GM12878 (cell line): ENCODE measurements around the gene DTNBP1. TPM values are rescaled to one million over a fixed set of nuclear protein-coding genes. Genes with fewer than 3 reads are reported as not detected.

Experiments used
- ATAC-seq: fragments of 200-7000 bp; cut with Tn5 transposase; 3 replicates; pipeline ENCODE4 v1.9.1; 2020; ENCODE audit warnings: mild to moderate bottlenecking, moderate library complexity
- BruUV-seq: library from RNA; stranded (reverse); fragments of 400-500 nt; replicated peaks from 2 replicates; lab custom pipeline; 2021; lab: Mats Ljungman, UMichigan
- CTCF ChIA-PET: fragments of 300-600 bp; sonication (Branson Sonifier 250); formaldehyde crosslinking; extraction: SDS; loops from one replicate; lab custom pipeline; 2021; ENCODE audit warnings: inconsistent platforms; lab: Yijun Ruan, JAX
- POLR2A ChIA-PET: fragments of 350-600 bp; formaldehyde crosslinking; extraction: SDS; loops from one replicate; lab custom pipeline; 2021; ENCODE audit warnings: inconsistent platforms; lab: Charles Lee
- RAD21 ChIA-PET: fragments of 300-600 bp; sonication (Branson Sonifier 250); formaldehyde crosslinking; loops from one replicate; lab custom pipeline; 2023; ENCODE audit warnings: antibody characterized with exemption; ENCODE audit not compliant: unreplicated experiment; lab: Charles Lee
- SMC1A ChIA-PET: fragments of 300-600 bp; sonication (Branson Sonifier 250); formaldehyde crosslinking; loops from one replicate; lab custom pipeline; 2023; ENCODE audit not compliant: unreplicated experiment, uncharacterized antibody; lab: Charles Lee
- DNase-seq: peaks from one replicate; pipeline ENCODE4 v3.0.0-alpha.2; 2011; ENCODE audit warnings: low read depth, low spot score
- FAIRE-seq: peaks from 3 replicates; lab custom pipeline; 2011; peaks lifted over from hg19 to GRCh38; lab: Jason Lieb, UNC
- H2AFZ ChIP-seq: 2 replicates; pipeline ENCODE4 v1.6.0; 2011; ENCODE audit warnings: low read depth, low read length, control low read depth; ENCODE audit not compliant: control insufficient read depth
- H3K27ac ChIP-seq: 2 replicates; pipeline ENCODE4 v1.5.1; 2011; ENCODE audit warnings: control low read depth; ENCODE audit not compliant: control insufficient read depth, insufficient read depth
- H3K27me3 ChIP-seq, 2 experiments: replicated peaks in 1 of 2; 2 replicates each; pipeline versions ENCODE4 v1.6.0 to v1.6.1; 2011; ENCODE audit warnings: low read length in 1 of 2; ENCODE audit not compliant: control insufficient read depth in 2 of 2, insufficient read depth in 2 of 2
- H3K36me3 ChIP-seq, 2 experiments: 2 replicates each; pipeline ENCODE4 v1.5.1; 2011; ENCODE audit warnings: low read length in 1 of 2; ENCODE audit not compliant: control insufficient read depth in 2 of 2, insufficient read depth in 2 of 2
- H3K4me1 ChIP-seq: 2 replicates; pipeline ENCODE4 v1.6.1; 2011; ENCODE audit warnings: mild to moderate bottlenecking, low read length, moderate library complexity, mixed read lengths; ENCODE audit not compliant: control insufficient read depth, insufficient read depth
- H3K4me2 ChIP-seq: 2 replicates; pipeline ENCODE4 v1.6.0; 2011; ENCODE audit warnings: control low read depth; ENCODE audit not compliant: control insufficient read depth, insufficient read depth
- H3K4me3 ChIP-seq: fragments of 200-600 bp; sonication (generic); 2 replicates; pipeline ENCODE4 v1.5.1; 2016
- H3K79me2 ChIP-seq: 2 replicates; pipeline ENCODE4 v1.6.0; 2011; ENCODE audit warnings: low read length; ENCODE audit not compliant: control insufficient read depth, insufficient read depth
- H3K9ac ChIP-seq: 2 replicates; pipeline ENCODE4 v1.8.0; 2011; ENCODE audit warnings: low read length, control low read depth, mixed read lengths; ENCODE audit not compliant: control insufficient read depth, insufficient read depth
- H3K9me3 ChIP-seq: replicated peaks from 3 replicates; pipeline ENCODE4 v1.5.1; 2011; ENCODE audit warnings: mild to moderate bottlenecking, low read length; ENCODE audit not compliant: control insufficient read depth, insufficient read depth
- H4K20me1 ChIP-seq: 2 replicates; pipeline ENCODE4 v1.6.0; 2011; ENCODE audit not compliant: control insufficient read depth, insufficient read depth
- BHLHE40 ChIP-seq, 2 experiments: fragments of 450-650 bp in 1 of 2; IDR thresholded peaks; 2 replicates each; pipeline ENCODE4 v1.6.1; 2011 to 2017; ENCODE audit warnings: low read depth in 2 of 2, borderline replicate concordance in 1 of 2, improper control_type of control experiment in 1 of 2, low read length in 1 of 2, mild to moderate bottlenecking in 1 of 2
- ELK1 ChIP-seq: IDR thresholded peaks from 2 replicates; pipeline ENCODE4 v1.6.1; 2012; ENCODE audit warnings: low read depth, low read length, improper control_type of control experiment
- MYC ChIP-seq: IDR thresholded peaks from 2 replicates; pipeline ENCODE4 v1.6.1; 2011; ENCODE audit warnings: mild to moderate bottlenecking, low read length, moderate library complexity, inconsistent platforms; ENCODE audit not compliant: insufficient read depth, insufficient replicate concordance, insufficient read length, severe bottlenecking
- ZNF274 ChIP-seq: IDR thresholded peaks from one replicate; pipeline ENCODE4 v1.8.0; 2011; ENCODE audit not compliant: insufficient read length, insufficient read depth
- WGBS: methylation state at CpG from one replicate; pipeline ENCODE4 v1.1.6; 2016; ENCODE audit warnings: low lambda C conversion rate; ENCODE audit not compliant: insufficient replicate concordance, insufficient coverage; ENCODE audit errors: missing lambda C conversion rate; 5-methylcytosine and 5-hydroxymethylcytosine counted together
- in situ Hi-C: fragments of 300-500 bp; cut with MboI; formaldehyde crosslinking; loops from 9 replicates; pipeline ENCODE4 v1.14.3; 2018; ENCODE audit warnings: mixed read lengths
- intact Hi-C: fragments of 100-400 bp; cut with micrococcal nuclease; formaldehyde crosslinking; loops from one replicate; pipeline ENCODE4 v1.14.2; 2022; ENCODE audit not compliant: unreplicated experiment
- polyA plus RNA-seq, 11 experiments: library from polyadenylated mRNA; depleted of rRNA in 4 of 11; unstranded in 6 of 11; stranded (reverse) in 5 of 11; fragments of >200 nt; fragmentation: Nextera tagmentation in 4 of 11; fragmentation: Illumina TruSeq in 1 of 11; extraction: Ambion mirVana in 4 of 11; extraction: Trizol in 1 of 11; gene quantifications; 1 replicate in 1 of 11; 2 replicates in 10 of 11; pipeline versions ENCODE4 v1.2.1 to v1.2.3, GENCODE V29; 2011 to 2016; ENCODE audit warnings: inconsistent platforms in 2 of 11, missing spikeins in 2 of 11, low read depth in 1 of 11
- total RNA-seq, 4 experiments: library from RNA; depleted of rRNA in 3 of 4; stranded (reverse); fragments of >200 nt in 3 of 4; fragmentation: Illumina TruSeq in 1 of 4; extraction: Trizol in 1 of 4; gene quantifications; 2 replicates each; pipeline versions ENCODE4 v1.2.1 to v1.2.3, GENCODE V29; 2013 to 2021

DTNBP1 gene
- total and polyA plus RNA-seq, 10 of the 15 experiments (the other 5 are each of a cell fraction or from before 2014, with no cell fraction given) = 7.1 to 40.3 (median 20.1) TPM

- H3K4me3 ChIP-seq = no peak overlapping the region
- ChIA-PET RAD21 (interaction anchor here (0.5 to 8.2 kb wide), 25 partner anchors 9 to 1411 kb away, joined by 3 to 34 read pairs (median 4); no protein-coding TSS in a partner anchor), CTCF (interaction anchor here (0.8 to 8.5 kb wide), 36 partner anchors 8 to 1410 kb away, joined by 3 to 50 read pairs (median 6); no protein-coding TSS in a partner anchor), SMC1A (interaction anchor here (0.7 to 14.3 kb wide), 33 partner anchors 9 to 1343 kb away, joined by 3 to 165 read pairs (median 4); no protein-coding TSS in a partner anchor), POLR2A (interaction anchor here (0.7 to 0.9 kb wide), 2 partner anchors 164 to 373 kb away, joined by 3 read pairs; no protein-coding TSS in a partner anchor)
- WGBS = 95% methylated on average over 4 of the region's 4 CpGs
- H2AFZ ChIP-seq = no peak overlapping the region
- peaks cover 12% of the 10 kb centered on the region for H3K4me1 ChIP-seq
- H3K9ac ChIP-seq = no peak overlapping the region
- no TSS peak for BruUV-seq
- ATAC-seq (no peak), DNase-seq (no peak), FAIRE-seq (no peak)
- no peaks in the 10 kb centered on the region for H4K20me1 ChIP-seq
- peak overlapping the region; percentile 64; the same call in 1 of the 2 replicates for H3K4me2 ChIP-seq
- in situ Hi-C loops = loop anchor here (25.0 kb wide), 1 partner anchor 1410 kb away; no protein-coding TSS in a partner anchor
- H3K9me3 ChIP-seq = no peaks in the 10 kb centered on the region
- peaks cover 0 to 3% of the 10 kb centered on the region in 2 experiments; a peak in 2 of 4 replicates for H3K36me3 ChIP-seq
- intact Hi-C loops = loop anchor here (5.0 to 10.0 kb wide), 4 partner anchors 297 to 1410 kb away; partner anchors contain the start of gene JARID2
- H3K27ac ChIP-seq = peak overlapping the region; percentile 82
- peaks cover 2% of the 10 kb centered on the region for H3K79me2 ChIP-seq
- H3K27me3 ChIP-seq = no peaks in the 10 kb centered on the region
- no peak for TF ChIP-seq ELK1
- no peak for TF ChIP-seq BHLHE40 (IDR thresholded peaks at IDR 0.05; ENCODE audit: borderline replicate concordance in 1 of 2, low read depth in 2 of 2, low read length in 1 of 2)
- TF ChIP-seq ZNF274 = no peak
- no peak for TF ChIP-seq MYC
Measured at GRCh38 chr6:15622045-15622740, 40.6 kb downstream of the DTNBP1 start.
